GM23248 (cell line): ENCODE measurements around the gene AKNA. TPM values are rescaled to one million over a fixed set of nuclear protein-coding genes. Genes with fewer than 3 reads are reported as not detected.
"Not testable (repeated sequence)": the region's sequence is repeated elsewhere in the genome, so short reads cannot be mapped to it uniquely, and the experiment has no call there.

Source experiments
- DNase-seq: peaks from one replicate; pipeline ENCODE4 v3.0.0-alpha.2; 2015
- H2AFZ ChIP-seq: fragments of 200-600 bp; sonication (generic); 2 replicates; pipeline ENCODE4 v1.6.1; 2016; ENCODE audit warnings: antibody characterized with exemption
- H3F3A ChIP-seq: fragments of 200-600 bp; sonication (generic); 2 replicates; pipeline ENCODE4 v1.6.1; 2016; ENCODE audit warnings: mild to moderate bottlenecking, antibody characterized with exemption, mixed run types; ENCODE audit not compliant: insufficient read depth
- H3K27ac ChIP-seq: fragments of 200-600 bp; sonication (generic); 2 replicates; pipeline ENCODE4 v1.5.1; 2016; ENCODE audit warnings: mild to moderate bottlenecking
- H3K27me3 ChIP-seq: fragments of 200-600 bp; sonication (generic); replicated peaks from 2 replicates; pipeline ENCODE4 v1.6.1; 2016; ENCODE audit warnings: mild to moderate bottlenecking; ENCODE audit not compliant: insufficient read depth
- H3K36me3 ChIP-seq: fragments of 200-600 bp; sonication (generic); 2 replicates; pipeline ENCODE4 v1.6.1; 2016; ENCODE audit warnings: low read depth, mild to moderate bottlenecking
- H3K4me1 ChIP-seq: fragments of 200-600 bp; sonication (generic); 2 replicates; pipeline ENCODE4 v1.6.1; 2016; ENCODE audit warnings: mild to moderate bottlenecking; ENCODE audit not compliant: insufficient read depth
- H3K4me2 ChIP-seq: fragments of 200-600 bp; sonication (generic); one replicate; pipeline ENCODE4 v1.6.1; 2016; ENCODE audit warnings: mild to moderate bottlenecking; ENCODE audit not compliant: unreplicated experiment
- H3K4me3 ChIP-seq: fragments of 200-600 bp; sonication (generic); 2 replicates; pipeline ENCODE4 v1.5.1; 2016; ENCODE audit warnings: mild to moderate bottlenecking
- H3K79me2 ChIP-seq: fragments of 200-600 bp; sonication (generic); 2 replicates; pipeline ENCODE4 v1.6.1; 2016; ENCODE audit warnings: mild to moderate bottlenecking; ENCODE audit not compliant: insufficient read depth
- H3K9ac ChIP-seq: fragments of 200-600 bp; sonication (generic); 2 replicates; pipeline ENCODE4 v1.6.1; 2016; ENCODE audit warnings: mild to moderate bottlenecking
- H3K9me2 ChIP-seq: fragments of 200-600 bp; sonication (generic); 2 replicates; pipeline ENCODE4 v1.6.1; 2016; ENCODE audit warnings: mixed run types, mild to moderate bottlenecking, moderate library complexity; ENCODE audit not compliant: insufficient read depth
- H3K9me3 ChIP-seq: fragments of 200-600 bp; sonication (generic); one replicate; pipeline ENCODE4 v1.6.1; 2017; ENCODE audit warnings: low read depth
- H4K20me1 ChIP-seq: fragments of 200-600 bp; sonication (generic); 2 replicates; pipeline ENCODE4 v1.6.0; 2016; ENCODE audit not compliant: insufficient read depth
- EZH2 ChIP-seq: fragments of 200-600 bp; sonication (generic); IDR thresholded peaks from 2 replicates; pipeline ENCODE4 v1.6.1; 2018; ENCODE audit warnings: antibody characterized with exemption, mild to moderate bottlenecking; ENCODE audit not compliant: insufficient read depth, poor library complexity, severe bottlenecking
- EZH2phosphoT487 ChIP-seq: fragments of 200-600 bp; sonication (generic); IDR thresholded peaks from 2 replicates; pipeline ENCODE4 v1.6.1; 2018; ENCODE audit warnings: antibody characterized with exemption, moderate library complexity, mild to moderate bottlenecking, low read depth; ENCODE audit not compliant: insufficient read depth
- WGBS, 2 experiments: methylation state at CpG; one replicate each; pipeline ENCODE4 v1.1.6; 2015 to 2017; ENCODE audit warnings: low lambda C conversion rate in 2 of 2, low coverage in 1 of 2; ENCODE audit errors: missing lambda C conversion rate in 2 of 2; 5-methylcytosine and 5-hydroxymethylcytosine counted together
- in situ Hi-C: fragments of 300-500 bp; cut with MboI; formaldehyde crosslinking; loops from 2 replicates; pipeline ENCODE4 v1.15.0; 2020
- polyA plus RNA-seq: library from polyadenylated mRNA; unstranded; fragments of >200 nt; fragmentation: Nextera tagmentation; extraction: Ambion mirVana; gene quantifications from 2 replicates; pipeline ENCODE4 v1.2.1, GENCODE V29; 2016
- total RNA-seq: library from RNA; depleted of rRNA; stranded (reverse); fragments of >200 nt; shearing (Covaris generic); gene quantifications from 2 replicates; pipeline ENCODE4 v1.2.3, GENCODE V29; 2014

Gene AKNA
- total and polyA plus RNA-seq, 2 experiments from 2014 or later: 1.8 to 6.6 TPM

GRCh38 chr9:114330636-114331035, 57.1 kb downstream of the AKNA start:
- 31 to 34% methylated on average over 10 of the region's 10 CpGs for WGBS, 2 experiments
- no peak overlapping the region for H3K27ac ChIP-seq
- TF ChIP-seq EZH2 (no peak), EZH2phosphoT487 (no peak)
- no peaks in the 10 kb centered on the region for H3K9me2 ChIP-seq
- H3K9me3 ChIP-seq: no peaks in the 10 kb centered on the region
- H3F3A ChIP-seq: no peaks in the 10 kb centered on the region
- H3K9ac ChIP-seq: no peak overlapping the region
- no peaks in the 10 kb centered on the region for H3K4me1 ChIP-seq
- H3K4me3 ChIP-seq: no peak overlapping the region
- no peaks in the 10 kb centered on the region for H4K20me1 ChIP-seq
- in situ Hi-C loops: no loop called here
- H2AFZ ChIP-seq: no peak overlapping the region
- no peaks in the 10 kb centered on the region; the same call in 1 of the 2 replicates for H3K27me3 ChIP-seq
- no peaks in the 10 kb centered on the region for H3K79me2 ChIP-seq
- H3K36me3 ChIP-seq: no peaks in the 10 kb centered on the region
- H3K4me2 ChIP-seq: no peak overlapping the region
- DNase-seq: no peak

- WGBS, 2 experiments: 0 to 66% methylated on average over 1 to 3 of the region's 10 CpGs
- H3K36me3 ChIP-seq, H3K4me1 ChIP-seq, DNase-seq, H3K79me2 ChIP-seq, H3F3A ChIP-seq, H2AFZ ChIP-seq, H3K4me3 ChIP-seq, H3K27me3 ChIP-seq, H3K9ac ChIP-seq, H3K9me2 ChIP-seq, H3K4me2 ChIP-seq, H3K27ac ChIP-seq, in situ Hi-C loops, H4K20me1 ChIP-seq, H3K9me3 ChIP-seq: not testable (repeated sequence)
These were observed 58.2 kb downstream of the AKNA start, which contains the start of gene ORM2 for GRCh38 chr9:114329625-114330022. TSS of gene ORM2 (plus strand) at chr9:114329869. CDS start at chr9:114329905, 36 bp downstream.

DNA sequence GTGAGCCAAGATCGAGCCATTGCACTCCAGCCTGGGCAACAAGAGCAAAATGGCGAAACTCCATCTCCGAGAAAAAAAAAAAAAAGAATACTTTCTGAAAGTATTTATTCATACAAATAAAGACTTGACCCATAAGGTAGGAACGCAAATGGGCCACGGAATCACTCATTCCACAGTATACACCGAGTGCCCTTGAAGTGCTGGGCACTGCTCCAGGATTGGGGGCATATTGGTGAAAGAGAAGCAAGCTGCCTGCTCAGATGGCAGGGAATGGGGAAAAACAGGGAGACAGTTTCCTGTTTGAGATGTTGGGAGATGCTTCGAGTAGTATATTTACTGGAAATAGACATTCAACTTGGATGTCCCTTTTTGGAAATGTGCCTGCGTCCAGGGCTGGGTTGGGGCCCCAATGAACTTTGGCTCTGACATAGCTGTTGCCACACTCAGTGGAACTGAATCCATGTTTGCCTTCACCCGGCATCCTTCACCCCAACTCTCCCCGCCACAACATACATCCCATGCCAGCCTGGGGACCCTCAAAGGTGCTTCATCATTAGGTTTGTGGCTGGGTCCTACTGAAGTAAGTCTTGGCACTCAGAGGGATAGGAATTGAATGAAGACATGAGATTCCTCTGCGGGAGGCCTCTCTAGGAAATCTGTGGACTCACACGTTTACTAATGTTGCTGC, 58.7 kb downstream of the AKNA start:
- in situ Hi-C loops: not testable (repeated sequence)

GRCh38 chr9:114328357-114328820, 59.4 kb downstream of the AKNA start:
- H3K36me3 ChIP-seq, H3K79me2 ChIP-seq, H4K20me1 ChIP-seq, H2AFZ ChIP-seq, H3K27ac ChIP-seq, H3K4me1 ChIP-seq, H3K27me3 ChIP-seq, H3K9me2 ChIP-seq, H3K9ac ChIP-seq, H3K4me3 ChIP-seq, H3K4me2 ChIP-seq, DNase-seq, H3K9me3 ChIP-seq, in situ Hi-C loops, H3F3A ChIP-seq: not testable (repeated sequence)
- WGBS, 2 experiments: 90 to 94% methylated on average over 10 of the region's 10 CpGs

More for the DNA sequence above, 58.7 kb downstream of the AKNA start:
- H4K20me1 ChIP-seq, H3K9me3 ChIP-seq, H3K9me2 ChIP-seq, H3K27ac ChIP-seq, DNase-seq, H2AFZ ChIP-seq, H3K4me3 ChIP-seq, H3K36me3 ChIP-seq, H3K4me1 ChIP-seq, H3K27me3 ChIP-seq, H3F3A ChIP-seq, H3K9ac ChIP-seq, H3K79me2 ChIP-seq, H3K4me2 ChIP-seq: not testable (repeated sequence)
- 60 to 70% methylated on average over 9 to 11 of the region's 12 CpGs for WGBS, 2 experiments

GRCh38 chr9:114327749-114328148, 60.0 kb downstream of the AKNA start:
- no peak overlapping the region for H3K9ac ChIP-seq
- H3K9me2 ChIP-seq: no peaks in the 10 kb centered on the region
- H3K79me2 ChIP-seq: no peaks in the 10 kb centered on the region
- no peaks in the 10 kb centered on the region for H3K36me3 ChIP-seq
- in situ Hi-C loops: no loop called here
- H3F3A ChIP-seq: no peaks in the 10 kb centered on the region
- H3K4me2 ChIP-seq: no peak overlapping the region
- H2AFZ ChIP-seq: no peak overlapping the region
- H3K9me3 ChIP-seq: no peaks in the 10 kb centered on the region
- no peak for DNase-seq
- no peaks in the 10 kb centered on the region for H4K20me1 ChIP-seq
- 74 to 80% methylated on average over 8 of the region's 8 CpGs for WGBS, 2 experiments
- H3K27me3 ChIP-seq: no peaks in the 10 kb centered on the region; the same call in 1 of the 2 replicates
- no peaks in the 10 kb centered on the region for H3K4me1 ChIP-seq
- no peak for TF ChIP-seq EZH2phosphoT487
- TF ChIP-seq EZH2: no peak
- no peak overlapping the region for H3K4me3 ChIP-seq
- H3K27ac ChIP-seq: no peak overlapping the region

- WGBS, 2 experiments: 68 to 75% methylated on average over 3 of the region's 3 CpGs
- H3K4me2 ChIP-seq, H3K79me2 ChIP-seq, DNase-seq, in situ Hi-C loops, H3K4me1 ChIP-seq, H4K20me1 ChIP-seq, H3K9ac ChIP-seq, H3K27me3 ChIP-seq, H3K4me3 ChIP-seq, H3K9me3 ChIP-seq, H2AFZ ChIP-seq, H3F3A ChIP-seq, H3K27ac ChIP-seq, H3K9me2 ChIP-seq, H3K36me3 ChIP-seq: not testable (repeated sequence)
These were observed 62.0 kb downstream of the AKNA start for GRCh38 chr9:114325684-114326254.

- in situ Hi-C loops, H3K9me2 ChIP-seq, H4K20me1 ChIP-seq, DNase-seq, H3K36me3 ChIP-seq, H3K4me1 ChIP-seq, H3K9me3 ChIP-seq, H3K4me3 ChIP-seq, H3K9ac ChIP-seq, H3K27me3 ChIP-seq, H3K27ac ChIP-seq, H3K4me2 ChIP-seq, H2AFZ ChIP-seq, H3K79me2 ChIP-seq, H3F3A ChIP-seq: not testable (repeated sequence)
- 78 to 81% methylated on average over 7 to 9 of the region's 9 CpGs for WGBS, 2 experiments
These were observed 62.8 kb downstream of the AKNA start for GRCh38 chr9:114324965-114325364.
